Hepatocyte (in vitro differentiated cells): ENCODE data around the gene TNP2. TPM values are rescaled to one million over a fixed set of nuclear protein-coding genes. Genes with fewer than 3 reads are reported as not detected.

Source experiments
- DNase-seq: peaks from one replicate; pipeline ENCODE4 v3.0.0-alpha.2; 2016; ENCODE audit warnings: low spot score
- H2AFZ ChIP-seq: fragments of 200-600 bp; sonication (generic); 2 replicates; pipeline ENCODE4 v1.6.0; 2016; ENCODE audit warnings: antibody characterized with exemption, mild to moderate bottlenecking
- H3K27ac ChIP-seq: fragments of 200-600 bp; sonication (generic); 2 replicates; pipeline ENCODE4 v1.5.1; 2016; ENCODE audit warnings: mild to moderate bottlenecking
- H3K27me3 ChIP-seq: fragments of 200-600 bp; sonication (generic); 2 replicates; pipeline ENCODE4 v1.6.1; 2016
- H3K36me3 ChIP-seq: fragments of 200-600 bp; sonication (generic); replicated peaks from 2 replicates; pipeline ENCODE4 v1.5.1; 2016; ENCODE audit warnings: low read depth; ENCODE audit not compliant: insufficient read depth
- H3K4me1 ChIP-seq: fragments of 200-600 bp; sonication (generic); 2 replicates; pipeline ENCODE4 v1.5.1; 2016; ENCODE audit warnings: mild to moderate bottlenecking, moderate library complexity; ENCODE audit not compliant: insufficient read depth
- H3K4me2 ChIP-seq: fragments of 200-600 bp; sonication (generic); 2 replicates; pipeline ENCODE4 v1.6.0; 2016
- H3K4me3 ChIP-seq: fragments of 200-600 bp; sonication (generic); 2 replicates; pipeline ENCODE4 v1.5.1; 2016; ENCODE audit warnings: mild to moderate bottlenecking
- H3K79me2 ChIP-seq: fragments of 200-600 bp; sonication (generic); 2 replicates; pipeline ENCODE4 v1.6.0; 2017; ENCODE audit warnings: mild to moderate bottlenecking
- H3K9me2 ChIP-seq: fragments of 200-600 bp; sonication (generic); replicated peaks from 2 replicates; pipeline ENCODE4 v1.6.0; 2017; ENCODE audit warnings: mild to moderate bottlenecking; ENCODE audit not compliant: insufficient read depth
- H3K9me3 ChIP-seq: fragments of 200-600 bp; sonication (generic); 2 replicates; pipeline ENCODE4 v1.5.1; 2016; ENCODE audit warnings: low read depth, mild to moderate bottlenecking
- H4K20me1 ChIP-seq: fragments of 200-600 bp; sonication (generic); 2 replicates; pipeline ENCODE4 v1.6.0; 2016; ENCODE audit warnings: mild to moderate bottlenecking; ENCODE audit not compliant: insufficient read depth, poor library complexity, severe bottlenecking
- CTCF ChIP-seq: fragments of 200-600 bp; sonication (generic); IDR thresholded peaks from 2 replicates; pipeline ENCODE4 v1.5.1; 2016; ENCODE audit warnings: antibody characterized with exemption, mild to moderate bottlenecking; ENCODE audit not compliant: poor library complexity
- EZH2 ChIP-seq: fragments of 200-600 bp; sonication (generic); IDR thresholded peaks from 2 replicates; pipeline ENCODE4 v1.6.1; 2016; ENCODE audit warnings: antibody characterized with exemption, mild to moderate bottlenecking, borderline replicate concordance
- EZH2phosphoT487 ChIP-seq: fragments of 200-600 bp; sonication (generic); IDR thresholded peaks from one replicate; pipeline ENCODE4 v1.6.1; 2018; ENCODE audit warnings: antibody characterized with exemption, mild to moderate bottlenecking, low read depth, moderate library complexity; ENCODE audit not compliant: unreplicated experiment, severe bottlenecking
- WGBS: methylation state at CpG from one replicate; pipeline ENCODE4 v1.1.6; 2016; ENCODE audit warnings: low lambda C conversion rate; ENCODE audit errors: missing lambda C conversion rate; 5-methylcytosine and 5-hydroxymethylcytosine counted together
- polyA plus RNA-seq: library from polyadenylated mRNA; unstranded; fragments of >200 nt; fragmentation: Nextera tagmentation; extraction: Ambion mirVana; gene quantifications from 2 replicates; pipeline ENCODE4 v1.2.1, GENCODE V29; 2016
- total RNA-seq: library from RNA; depleted of rRNA; stranded (reverse); fragments of >200 nt; gene quantifications from 2 replicates; pipeline ENCODE4 v1.2.3, GENCODE V29; 2014

TNP2 gene
- total and polyA plus RNA-seq, 2 experiments from 2014 or later: not detected

- Histone ChIP-seq H3K9me3 (no peaks in the 10 kb centered on the region), H3K4me2 (no peak overlapping the region)
Measured at GRCh38 chr16:11239644-11240632, 29.2 kb downstream of the TNP2 start.

GRCh38 chr16:11238272-11239202 is 30.6 kb downstream of the TNP2 start:
- TF ChIP-seq CTCF: no peak
- TF ChIP-seq EZH2: no peak
- Histone ChIP-seq H3K4me1 (no peaks in the 10 kb centered on the region), H3K9me2 (no peaks in the 10 kb centered on the region), H3K79me2 (no peaks in the 10 kb centered on the region), H3K4me2 (no peak overlapping the region), H2AFZ (no peak overlapping the region), H3K36me3 (no peaks in the 10 kb centered on the region), H4K20me1 (no peaks in the 10 kb centered on the region), H3K27ac (no peak overlapping the region), H3K4me3 (no peak overlapping the region), H3K27me3 (no peaks in the 10 kb centered on the region), H3K9me3 (no peaks in the 10 kb centered on the region)
- no peak for DNase-seq
- 96% methylated on average over 15 of the region's 15 CpGs for WGBS

More at GRCh38 chr16:11239644-11240632, 29.2 kb downstream of the TNP2 start:
- Histone ChIP-seq H3K79me2 (no peaks in the 10 kb centered on the region), H3K27ac (no peak overlapping the region), H2AFZ (no peak overlapping the region), H3K4me1 (no peaks in the 10 kb centered on the region), H3K9me2 (no peaks in the 10 kb centered on the region), H3K4me3 (no peak overlapping the region), H3K27me3 (no peaks in the 10 kb centered on the region), H4K20me1 (no peaks in the 10 kb centered on the region), H3K36me3 (no peaks in the 10 kb centered on the region)
- 80% methylated on average over 10 of the region's 10 CpGs for WGBS
- DNase-seq: no peak
- TF ChIP-seq EZH2phosphoT487: no peak
- no peak for TF ChIP-seq EZH2
- no peak for TF ChIP-seq CTCF

GRCh38 chr16:11236461-11237254 is 32.5 kb downstream of the TNP2 start:
- Histone ChIP-seq H2AFZ (no peak overlapping the region), H3K27me3 (no peaks in the 10 kb centered on the region), H3K4me3 (no peak overlapping the region), H3K4me2 (no peak overlapping the region), H3K27ac (no peak overlapping the region), H4K20me1 (no peaks in the 10 kb centered on the region), H3K9me2 (no peaks in the 10 kb centered on the region), H3K36me3 (no peaks in the 10 kb centered on the region), H3K79me2 (no peaks in the 10 kb centered on the region), H3K9me3 (no peaks in the 10 kb centered on the region), H3K4me1 (no peaks in the 10 kb centered on the region)
- WGBS: 86% methylated on average over 10 of the region's 10 CpGs
- no peak for TF ChIP-seq CTCF
- TF ChIP-seq EZH2: no peak
- no peak for TF ChIP-seq EZH2phosphoT487
- DNase-seq: no peak
